Activated CD4-positive, alpha-beta T cell treated with anti-CD3 and anti-CD28 coated beads for 24 hours (primary cell): ENCODE measurements around the gene SGTA.
"Not testable (repeated sequence)": the region's sequence is repeated elsewhere in the genome, so short reads cannot be mapped to it uniquely, and the experiment has no call there.

Experiments used
- DNase-seq, 2 donors: peaks; one replicate each; pipeline ENCODE4 v3.0.0-alpha.2; 2020; ENCODE audit warnings: low read depth in 2 of 2

SGTA gene

DNA sequence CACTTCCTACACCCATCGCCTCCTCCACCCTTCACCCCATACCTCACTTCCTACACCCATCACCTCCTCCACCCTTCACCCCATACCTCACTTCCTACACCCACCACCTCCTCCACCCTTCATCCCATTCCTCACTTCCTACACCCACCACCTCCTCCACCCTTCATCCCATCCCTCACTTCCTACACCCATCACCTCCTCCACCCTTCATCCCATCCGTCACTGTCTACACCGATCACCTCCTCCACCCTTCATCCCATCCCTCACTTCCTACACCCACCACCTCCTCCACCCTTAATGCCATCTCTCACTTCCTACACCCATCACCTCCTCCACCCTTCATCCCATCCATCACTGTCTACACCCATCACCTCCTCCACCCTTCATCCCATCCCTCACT, 69.9 kb downstream of the SGTA start:
- DNase-seq, result not testable (repeated sequence)

DNA sequence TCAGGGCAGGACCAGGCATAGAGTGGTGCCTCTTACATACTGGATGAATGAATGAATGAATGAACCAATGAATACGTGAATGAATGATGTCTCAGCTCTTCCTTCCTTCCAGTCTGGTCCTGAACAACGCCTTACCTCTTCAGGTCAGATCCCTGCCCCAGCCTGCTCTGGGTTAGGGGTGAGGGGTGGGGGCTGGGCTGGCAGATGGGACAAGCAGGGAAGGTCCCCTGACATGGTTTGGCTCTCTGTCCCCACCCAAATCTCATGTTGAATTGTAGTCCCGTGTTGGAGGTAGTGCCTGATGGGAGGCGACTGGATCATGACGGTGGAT, 71.2 kb downstream of the SGTA start:
- no peak for DNase-seq

DNA sequence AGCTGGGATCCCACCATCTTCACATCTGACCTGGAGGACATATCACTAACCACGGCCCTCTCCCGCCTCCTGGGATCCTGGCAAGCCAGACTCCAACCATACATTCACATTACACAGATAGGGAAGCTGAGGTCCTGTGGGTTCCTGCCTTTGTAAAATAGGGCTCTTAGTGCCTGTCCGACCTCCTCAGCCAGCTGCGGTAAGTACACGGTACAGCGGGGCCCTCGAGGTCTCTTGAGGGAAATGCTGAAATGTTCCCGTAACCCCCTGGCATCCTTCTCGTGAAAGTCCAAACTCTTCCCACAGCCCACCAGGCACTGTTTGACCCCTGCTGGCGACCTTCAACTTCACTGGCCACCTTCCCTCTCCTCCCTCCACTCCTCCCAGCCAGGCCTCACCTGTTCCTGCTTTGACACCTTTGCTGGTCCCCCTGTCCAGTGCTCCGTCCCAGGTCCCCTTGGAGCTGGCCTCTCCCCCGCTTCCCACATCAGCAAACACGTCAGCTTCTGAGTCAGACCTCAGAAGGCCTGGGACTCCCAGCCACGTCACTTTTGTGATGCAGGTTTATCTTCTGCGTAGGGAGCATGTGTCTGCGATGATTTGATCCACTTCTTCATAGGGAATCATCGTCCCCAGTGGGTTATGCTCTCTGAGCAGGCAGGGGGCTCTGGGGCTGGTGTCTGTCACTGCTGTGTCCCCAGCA, 71.8 kb downstream of the SGTA start:
- DNase-seq, result no peak

DNA sequence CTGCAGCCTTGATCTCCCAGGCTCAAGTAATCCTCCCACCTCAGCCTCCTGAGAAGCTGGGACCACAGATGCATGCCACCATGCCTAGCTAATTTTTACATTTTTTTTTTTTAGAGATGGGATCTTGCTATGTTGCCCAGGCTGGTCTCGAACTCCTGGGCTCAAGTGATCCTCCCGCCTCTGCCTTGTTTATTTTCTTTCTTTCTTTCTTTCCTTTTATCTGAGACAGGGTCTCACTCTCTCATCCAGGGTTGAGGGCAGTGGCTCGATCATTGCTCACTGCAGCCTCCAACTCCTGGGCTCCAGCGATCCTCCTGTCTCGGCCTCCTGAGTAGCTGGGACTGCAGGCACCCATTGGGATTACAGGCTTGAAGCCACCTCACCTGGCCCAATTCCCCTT, 76.8 kb downstream of the SGTA start:
- no peak for DNase-seq
